Islet of Langerhans (tissue), 1 donor: Measurements from ENCODE around the gene MAU2.

Experiments
- FAIRE-seq: peaks from one replicate; lab custom pipeline; 2011; peaks lifted over from hg19 to GRCh38; lab: Jason Lieb, UNC

The MAU2 gene, protein sequence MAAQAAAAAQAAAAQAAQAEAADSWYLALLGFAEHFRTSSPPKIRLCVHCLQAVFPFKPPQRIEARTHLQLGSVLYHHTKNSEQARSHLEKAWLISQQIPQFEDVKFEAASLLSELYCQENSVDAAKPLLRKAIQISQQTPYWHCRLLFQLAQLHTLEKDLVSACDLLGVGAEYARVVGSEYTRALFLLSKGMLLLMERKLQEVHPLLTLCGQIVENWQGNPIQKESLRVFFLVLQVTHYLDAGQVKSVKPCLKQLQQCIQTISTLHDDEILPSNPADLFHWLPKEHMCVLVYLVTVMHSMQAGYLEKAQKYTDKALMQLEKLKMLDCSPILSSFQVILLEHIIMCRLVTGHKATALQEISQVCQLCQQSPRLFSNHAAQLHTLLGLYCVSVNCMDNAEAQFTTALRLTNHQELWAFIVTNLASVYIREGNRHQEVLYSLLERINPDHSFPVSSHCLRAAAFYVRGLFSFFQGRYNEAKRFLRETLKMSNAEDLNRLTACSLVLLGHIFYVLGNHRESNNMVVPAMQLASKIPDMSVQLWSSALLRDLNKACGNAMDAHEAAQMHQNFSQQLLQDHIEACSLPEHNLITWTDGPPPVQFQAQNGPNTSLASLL

DNA sequence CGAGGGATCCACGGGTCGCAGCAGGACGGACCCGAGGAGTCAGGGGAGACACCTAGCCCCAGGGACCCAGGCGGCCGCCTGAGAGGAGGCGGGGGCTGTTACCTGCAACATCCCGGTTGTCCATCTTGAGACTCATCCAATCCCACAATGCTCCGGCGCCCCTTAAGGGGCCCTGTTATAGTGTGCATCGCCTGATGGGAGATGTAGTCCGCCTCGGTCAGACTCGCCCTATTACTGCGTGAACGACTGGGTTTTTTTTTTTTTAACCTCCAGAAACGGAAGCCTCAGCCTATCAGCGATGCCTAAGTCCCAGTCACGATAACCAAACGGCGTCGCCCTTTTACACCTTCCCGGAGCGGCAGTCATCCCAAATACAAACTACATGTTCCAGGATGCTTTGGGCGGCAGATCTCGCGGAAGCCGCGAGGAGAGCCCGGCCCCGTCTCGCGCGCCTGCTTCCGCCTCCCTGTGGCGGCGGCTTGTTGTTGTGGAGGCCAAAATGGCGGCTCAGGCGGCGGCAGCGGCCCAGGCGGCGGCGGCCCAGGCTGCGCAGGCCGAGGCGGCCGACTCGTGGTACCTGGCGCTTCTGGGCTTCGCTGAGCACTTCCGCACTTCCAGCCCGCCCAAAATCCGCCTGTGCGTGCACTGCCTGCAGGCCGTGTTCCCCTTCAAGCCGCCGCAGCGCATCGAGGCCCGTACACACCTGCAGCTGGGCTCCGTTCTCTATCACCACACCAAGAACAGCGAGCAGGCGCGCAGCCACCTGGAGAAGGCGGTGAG is at the start of gene MAU2, which contains the start of gene SUGP1:
MAU2 (plus strand) TSS at position 469 of the 780 bp plus-strand sequence; CDS start at position 500, 31 bp downstream.
SUGP1 (minus strand) TSS at position 149 of the 780 bp plus-strand sequence; CDS start at position 136, 13 bp downstream.
- peak; percentile 41 for FAIRE-seq

DNA sequence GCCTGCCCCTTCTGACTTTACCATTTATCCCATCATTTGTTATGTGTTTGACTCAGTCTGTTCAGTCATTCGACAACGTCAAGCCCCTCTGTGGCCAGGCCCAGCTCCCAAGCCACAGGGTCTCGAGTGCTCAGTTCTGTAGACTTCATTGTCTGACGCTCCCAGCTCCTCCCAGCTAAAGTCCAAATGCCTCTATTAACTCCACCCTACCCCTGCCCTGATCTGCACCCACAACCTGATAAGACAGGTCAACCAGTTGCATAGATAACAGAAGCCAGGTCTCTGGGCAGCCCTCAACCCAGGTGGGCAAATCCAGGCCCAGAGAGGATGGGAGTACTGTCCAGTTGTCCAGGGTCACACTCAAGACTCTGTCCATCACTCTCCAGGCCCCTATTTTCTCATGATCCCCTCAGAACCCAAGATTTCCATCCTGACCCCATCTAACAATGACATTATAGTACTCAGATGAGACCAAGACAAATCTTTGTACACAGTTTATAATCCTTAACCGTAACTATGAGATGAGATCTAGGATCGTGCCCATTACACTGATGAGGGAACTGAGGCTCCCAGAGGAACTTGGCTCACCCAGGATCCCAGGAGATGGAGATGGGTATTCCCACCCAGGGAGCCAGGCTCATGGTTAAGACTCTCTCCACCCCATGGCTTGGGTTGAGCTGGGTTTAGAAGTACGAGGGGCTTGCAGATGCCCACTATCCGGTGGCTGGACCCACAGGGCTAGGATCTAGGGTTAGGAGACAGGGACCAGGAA is 48.6 kb upstream of the MAU2 start:
- FAIRE-seq, result no peak

- FAIRE-seq, result no peak
Observed at GRCh38 chr19:19274146-19274545, 46.5 kb upstream of the MAU2 start.

GRCh38 chr19:19274716-19275565 is 45.7 kb upstream of the MAU2 start:
- no peak for FAIRE-seq

- FAIRE-seq, result no peak
Observed at GRCh38 chr19:19276386-19276785, 44.2 kb upstream of the MAU2 start.

DNA sequence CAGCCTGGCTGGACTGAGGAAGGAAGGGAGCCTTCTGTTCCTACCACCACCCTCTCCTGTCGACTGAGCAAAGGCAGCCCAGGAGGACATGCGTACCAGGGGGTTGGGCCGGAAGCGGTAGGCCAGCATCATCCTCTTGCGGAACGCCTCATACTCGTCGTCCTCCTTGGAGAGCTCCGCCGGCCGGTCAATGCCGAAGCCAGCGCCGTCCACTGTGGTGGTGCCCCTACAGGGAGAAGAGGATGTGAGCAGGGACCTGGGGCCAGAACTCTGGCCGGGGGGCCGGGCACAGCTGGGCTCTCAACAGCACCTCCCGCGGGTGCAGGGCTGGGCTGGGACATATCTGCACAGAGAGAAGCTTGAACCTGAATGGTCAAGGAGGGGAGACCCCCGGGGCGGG is 43.8 kb upstream of the MAU2 start:
- no peak for FAIRE-seq

DNA sequence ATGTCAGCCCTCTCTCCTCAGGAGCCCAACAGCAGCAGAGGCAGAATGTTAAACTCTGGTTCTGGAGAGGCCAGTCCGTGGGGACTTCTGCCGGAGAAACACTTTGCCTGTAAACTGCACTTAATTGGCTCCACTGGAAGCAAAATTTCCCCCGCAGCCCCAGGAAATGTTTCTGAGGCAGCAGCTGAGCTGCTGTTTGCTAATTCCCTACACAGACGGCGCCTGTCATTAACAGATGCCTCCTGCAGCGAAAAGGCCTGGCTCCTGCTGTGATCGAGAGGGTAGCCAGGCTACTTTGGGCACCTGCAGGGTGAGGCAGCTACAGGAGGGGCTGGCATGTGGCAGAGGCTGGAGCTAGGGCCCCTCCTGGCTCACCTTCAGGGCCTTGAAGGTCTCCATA is 42.3 kb upstream of the MAU2 start:
- FAIRE-seq, result no peak

- no peak for FAIRE-seq
Observed at GRCh38 chr19:19279062-19279612, 41.5 kb upstream of the MAU2 start.

GRCh38 chr19:19279853-19280252 is 40.8 kb upstream of the MAU2 start:
- no peak for FAIRE-seq

DNA sequence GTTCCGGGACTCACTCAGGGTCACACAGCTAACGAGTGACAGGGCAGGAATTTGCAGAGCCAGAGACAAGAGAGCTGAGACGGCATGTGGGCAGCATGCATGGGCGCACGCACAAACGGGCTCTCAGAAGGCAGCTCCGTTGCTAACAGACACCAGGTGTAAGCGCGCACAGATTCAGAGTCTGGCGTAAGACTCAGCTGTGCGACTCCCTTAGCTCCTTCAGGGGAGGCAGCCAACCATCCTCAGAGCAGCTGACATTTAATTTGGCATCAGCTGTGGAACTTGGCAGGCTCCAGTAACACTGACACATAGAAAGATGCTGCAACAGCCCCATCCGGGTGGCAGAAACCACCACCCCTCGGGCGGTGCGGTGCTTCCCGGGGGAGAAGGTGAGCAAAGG is 40.1 kb upstream of the MAU2 start:
- no peak for FAIRE-seq

DNA sequence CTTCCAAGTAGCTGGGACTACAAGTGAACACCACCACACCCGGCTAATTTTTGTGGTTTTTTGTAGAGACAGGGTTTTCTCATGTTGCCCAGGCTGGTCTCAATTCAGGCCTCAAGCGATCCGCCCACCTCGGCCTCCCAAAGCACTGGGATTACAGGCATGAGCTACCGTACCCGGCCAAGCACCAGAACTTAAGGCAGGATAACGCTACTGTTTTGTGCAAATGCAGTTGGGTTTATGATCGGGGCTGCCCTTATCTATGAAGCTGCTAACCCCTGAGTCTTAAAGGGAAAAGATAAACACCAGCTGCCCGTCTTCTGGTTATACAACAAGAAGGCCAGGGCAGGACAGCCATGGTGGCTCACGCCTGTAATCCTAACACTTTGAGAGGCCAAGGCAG is 34.9 kb upstream of the MAU2 start:
- no peak for FAIRE-seq

GRCh38 chr19:19292607-19293006 is 28.0 kb upstream of the MAU2 start:
- FAIRE-seq, result no peak

DNA sequence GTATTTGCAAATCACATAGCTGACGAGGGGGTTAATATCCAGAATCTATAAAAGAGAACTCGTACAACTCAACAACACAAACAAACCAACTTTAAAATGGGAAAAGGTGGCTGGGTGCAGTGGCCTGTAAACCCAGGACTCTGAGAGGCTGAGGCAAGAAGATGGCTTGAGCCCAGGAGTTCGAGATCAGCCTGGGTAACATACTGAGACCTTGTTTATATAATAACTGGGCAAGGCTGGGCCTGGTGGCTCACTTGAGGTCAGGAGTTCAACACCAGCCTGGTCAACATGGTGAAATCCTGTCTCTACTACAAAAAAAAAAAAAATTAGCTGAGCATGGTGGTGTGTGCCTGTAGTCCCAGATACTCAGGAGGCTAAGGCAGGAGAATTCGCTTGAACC is 25.7 kb upstream of the MAU2 start:
- FAIRE-seq, result no peak

GRCh38 chr19:19296953-19297689 is 23.5 kb upstream of the MAU2 start:
- no peak for FAIRE-seq

DNA sequence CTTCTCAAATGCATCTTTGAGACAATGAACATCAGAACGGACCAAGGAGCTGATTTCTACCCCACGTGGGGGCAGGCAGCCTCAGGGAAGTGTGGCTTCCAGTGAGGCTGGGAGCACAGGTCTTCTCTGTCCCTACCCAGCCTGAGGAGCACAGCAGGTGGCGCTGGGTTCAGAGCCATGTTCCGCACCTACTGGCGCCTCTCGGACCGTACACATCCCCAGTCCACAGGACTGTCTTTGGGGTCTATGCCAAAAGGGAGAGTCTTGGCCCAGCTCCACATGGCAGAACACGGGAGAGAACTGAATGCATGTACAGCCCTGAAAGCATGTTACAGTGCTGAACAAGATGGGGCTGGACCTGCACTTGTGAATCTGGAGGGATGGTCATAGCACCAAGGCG is 22.9 kb upstream of the MAU2 start:
- no peak for FAIRE-seq

DNA sequence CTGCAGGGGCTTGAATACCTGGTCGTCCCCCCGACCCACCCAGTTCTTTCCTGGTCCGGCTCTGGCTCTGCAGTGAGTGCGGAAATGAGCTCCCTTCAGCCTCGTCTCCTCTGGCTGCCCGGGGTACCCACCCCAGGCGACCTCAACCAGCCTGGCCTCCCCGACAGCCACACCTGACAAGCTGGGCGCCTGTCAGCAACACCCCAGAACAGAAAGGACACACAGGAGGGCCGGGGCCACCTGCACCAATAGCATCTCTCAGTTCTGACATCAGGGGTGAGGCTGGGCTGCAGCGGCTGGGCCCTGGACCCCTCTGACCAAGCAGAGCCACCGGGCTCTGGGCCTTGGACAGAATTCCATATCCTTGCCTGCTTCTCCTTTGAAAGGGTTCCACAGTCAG is 20.0 kb upstream of the MAU2 start:
- FAIRE-seq, result no peak

GRCh38 chr19:19303411-19303810 is 17.2 kb upstream of the MAU2 start:
- FAIRE-seq, result no peak

GRCh38 chr19:19304186-19304965 is 16.3 kb upstream of the MAU2 start:
- FAIRE-seq, result no peak

DNA sequence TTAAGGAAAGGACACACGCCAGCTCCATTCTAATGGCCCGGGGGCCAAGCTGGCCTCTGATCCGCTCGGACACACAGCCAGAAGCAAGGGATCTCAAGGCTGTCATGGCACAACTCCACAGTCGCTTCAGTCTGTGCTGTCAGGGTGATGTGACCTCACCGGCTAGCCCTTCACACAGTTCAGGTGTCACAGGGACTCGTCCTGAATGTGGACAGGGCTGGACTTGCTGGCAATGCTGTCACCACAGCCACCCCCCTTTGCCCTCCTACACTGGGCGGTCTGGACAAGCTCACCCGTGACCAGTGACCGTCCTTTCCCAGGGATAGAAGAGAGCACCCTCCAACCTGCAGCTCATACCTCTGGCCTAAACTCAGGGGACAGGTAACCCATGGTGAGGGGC is 15.6 kb upstream of the MAU2 start:
- FAIRE-seq, result no peak
